NB4 (cell line): ENCODE results near the gene WNT1.

Experiments
- DNase-seq: peaks from one replicate; pipeline ENCODE4 v3.0.0; 2010; ENCODE audit warnings: low read depth
- H3K4me3 ChIP-seq: one replicate; pipeline ENCODE4 v1.5.1; 2011; ENCODE audit warnings: mild to moderate bottlenecking, low read depth, low read length, moderate library complexity
- MYC ChIP-seq: IDR thresholded peaks from 2 replicates; pipeline ENCODE4 v1.6.1; 2011; ENCODE audit warnings: low read depth, low read length
- POLR2A ChIP-seq: IDR thresholded peaks from 2 replicates; pipeline ENCODE4 v1.6.1; 2011; ENCODE audit warnings: mild to moderate bottlenecking; ENCODE audit not compliant: insufficient read length; ENCODE audit errors: extremely low read depth
- TF ChIP-seq, protein P1 (sequence below): IDR thresholded peaks from one replicate; pipeline ENCODE4 v1.5.1; 2012; ENCODE audit warnings: low read depth, low read length
- TF ChIP-seq, protein P2 (sequence below): IDR thresholded peaks from 2 replicates; pipeline ENCODE4 v1.6.1; 2011; ENCODE audit warnings: low read depth, low read length

Gene WNT1

DNA sequence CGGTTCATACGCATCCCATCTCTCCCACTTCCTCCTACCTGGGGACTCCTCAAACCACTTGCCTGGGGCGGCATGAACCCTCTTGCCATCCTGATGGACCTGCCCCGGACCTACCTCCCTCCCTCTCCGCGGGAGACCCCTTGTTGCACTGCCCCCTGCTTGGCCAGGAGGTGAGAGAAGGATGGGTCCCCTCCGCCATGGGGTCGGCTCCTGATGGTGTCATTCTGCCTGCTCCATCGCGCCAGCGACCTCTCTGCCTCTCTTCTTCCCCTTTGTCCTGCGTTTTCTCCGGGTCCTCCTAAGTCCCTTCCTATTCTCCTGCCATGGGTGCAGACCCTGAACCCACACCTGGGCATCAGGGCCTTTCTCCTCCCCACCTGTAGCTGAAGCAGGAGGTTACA, 3.6 kb downstream of the WNT1 start:
- TF ChIP-seq, protein P1, sequence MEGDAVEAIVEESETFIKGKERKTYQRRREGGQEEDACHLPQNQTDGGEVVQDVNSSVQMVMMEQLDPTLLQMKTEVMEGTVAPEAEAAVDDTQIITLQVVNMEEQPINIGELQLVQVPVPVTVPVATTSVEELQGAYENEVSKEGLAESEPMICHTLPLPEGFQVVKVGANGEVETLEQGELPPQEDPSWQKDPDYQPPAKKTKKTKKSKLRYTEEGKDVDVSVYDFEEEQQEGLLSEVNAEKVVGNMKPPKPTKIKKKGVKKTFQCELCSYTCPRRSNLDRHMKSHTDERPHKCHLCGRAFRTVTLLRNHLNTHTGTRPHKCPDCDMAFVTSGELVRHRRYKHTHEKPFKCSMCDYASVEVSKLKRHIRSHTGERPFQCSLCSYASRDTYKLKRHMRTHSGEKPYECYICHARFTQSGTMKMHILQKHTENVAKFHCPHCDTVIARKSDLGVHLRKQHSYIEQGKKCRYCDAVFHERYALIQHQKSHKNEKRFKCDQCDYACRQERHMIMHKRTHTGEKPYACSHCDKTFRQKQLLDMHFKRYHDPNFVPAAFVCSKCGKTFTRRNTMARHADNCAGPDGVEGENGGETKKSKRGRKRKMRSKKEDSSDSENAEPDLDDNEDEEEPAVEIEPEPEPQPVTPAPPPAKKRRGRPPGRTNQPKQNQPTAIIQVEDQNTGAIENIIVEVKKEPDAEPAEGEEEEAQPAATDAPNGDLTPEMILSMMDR: no peak
- TF ChIP-seq MYC (no peak), POLR2A (no peak)
- TF ChIP-seq, protein P2, sequence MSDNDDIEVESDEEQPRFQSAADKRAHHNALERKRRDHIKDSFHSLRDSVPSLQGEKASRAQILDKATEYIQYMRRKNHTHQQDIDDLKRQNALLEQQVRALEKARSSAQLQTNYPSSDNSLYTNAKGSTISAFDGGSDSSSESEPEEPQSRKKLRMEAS: no peak
- H3K4me3 ChIP-seq: no peak overlapping the region
- no peak for DNase-seq

DNA sequence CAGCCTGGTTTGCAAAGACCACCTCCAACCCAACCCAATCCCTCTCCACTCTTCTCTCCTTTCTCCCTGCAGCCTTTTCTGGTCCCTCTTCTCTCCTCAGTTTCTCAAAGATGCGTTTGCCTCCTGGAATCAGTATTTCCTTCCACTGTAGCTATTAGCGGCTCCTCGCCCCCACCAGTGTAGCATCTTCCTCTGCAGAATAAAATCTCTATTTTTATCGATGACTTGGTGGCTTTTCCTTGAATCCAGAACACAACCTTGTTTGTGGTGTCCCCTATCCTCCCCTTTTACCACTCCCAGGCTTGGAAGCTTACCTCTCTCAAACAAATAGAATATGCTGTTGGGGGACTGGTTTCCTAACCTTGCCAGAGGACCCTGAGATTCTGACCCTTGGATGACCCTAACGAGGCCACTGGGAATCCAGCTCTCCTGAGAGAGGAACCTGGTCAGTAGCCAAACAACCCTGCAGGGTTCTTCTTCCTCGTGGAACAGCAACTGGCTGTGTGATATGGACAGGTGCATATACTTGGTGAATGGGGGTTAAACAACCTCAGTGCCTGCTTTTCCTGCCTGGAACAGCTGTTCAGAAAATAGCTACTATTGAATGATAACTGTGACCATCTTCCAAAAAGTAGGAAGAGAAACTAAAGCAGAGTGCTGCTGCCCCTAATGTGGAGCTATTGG, 4.4 kb downstream of the WNT1 start:
- DNase-seq: no peak
- TF ChIP-seq MYC: no peak
- TF ChIP-seq, protein P2: no peak
- no peak for TF ChIP-seq POLR2A
- TF ChIP-seq, protein P1: no peak
- no peak overlapping the region for H3K4me3 ChIP-seq

DNA sequence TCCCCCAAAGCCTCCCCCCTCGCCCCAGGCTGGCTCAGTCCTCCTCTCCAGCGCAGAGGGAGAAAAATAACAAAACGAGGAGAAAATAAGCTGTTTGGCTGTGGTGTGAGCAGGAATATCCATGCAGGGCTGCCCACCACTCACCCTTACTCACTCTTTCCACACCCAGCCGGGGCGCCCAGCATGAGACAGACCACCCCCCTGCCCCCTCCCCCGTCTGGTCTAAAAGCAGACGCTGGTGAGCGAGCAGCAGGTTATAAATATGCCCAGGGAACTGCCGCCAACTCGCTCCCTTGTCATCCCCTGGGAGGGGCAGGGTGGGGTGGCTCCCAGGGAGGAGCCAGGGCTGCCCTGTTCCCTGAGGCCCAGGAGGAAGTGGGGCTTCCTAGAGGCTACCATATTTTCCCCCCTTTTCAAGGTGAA, 7.4 kb downstream of the WNT1 start:
- DNase-seq: peak; percentile 52
- H3K4me3 ChIP-seq: no peak overlapping the region
- TF ChIP-seq POLR2A (no peak), MYC (no peak)
- TF ChIP-seq, protein P2: no peak
- TF ChIP-seq, protein P1: no peak

DNA sequence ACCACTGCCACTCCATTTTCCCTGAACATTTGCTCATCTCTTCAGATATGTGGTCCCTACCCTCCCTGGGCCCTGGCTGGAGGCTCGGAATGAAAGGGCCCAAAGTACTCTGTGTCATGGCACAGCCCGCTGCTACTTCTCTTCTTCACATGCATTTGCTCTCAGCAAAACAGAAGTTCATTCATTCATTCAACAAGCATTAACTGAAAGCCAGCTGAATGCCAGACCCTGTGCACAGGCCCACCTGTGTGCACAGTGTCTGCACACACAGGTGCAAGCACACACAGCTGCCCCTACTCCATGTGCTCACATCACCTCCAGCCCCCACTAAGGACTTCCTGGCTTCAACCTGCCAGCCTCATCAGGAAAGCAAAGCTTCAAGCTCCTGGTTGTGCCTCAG, 7.8 kb downstream of the WNT1 start:
- TF ChIP-seq POLR2A (no peak), MYC (no peak)
- TF ChIP-seq, protein P1: no peak
- TF ChIP-seq, protein P2: no peak
- DNase-seq: no peak
- H3K4me3 ChIP-seq: no peak overlapping the region

DNA sequence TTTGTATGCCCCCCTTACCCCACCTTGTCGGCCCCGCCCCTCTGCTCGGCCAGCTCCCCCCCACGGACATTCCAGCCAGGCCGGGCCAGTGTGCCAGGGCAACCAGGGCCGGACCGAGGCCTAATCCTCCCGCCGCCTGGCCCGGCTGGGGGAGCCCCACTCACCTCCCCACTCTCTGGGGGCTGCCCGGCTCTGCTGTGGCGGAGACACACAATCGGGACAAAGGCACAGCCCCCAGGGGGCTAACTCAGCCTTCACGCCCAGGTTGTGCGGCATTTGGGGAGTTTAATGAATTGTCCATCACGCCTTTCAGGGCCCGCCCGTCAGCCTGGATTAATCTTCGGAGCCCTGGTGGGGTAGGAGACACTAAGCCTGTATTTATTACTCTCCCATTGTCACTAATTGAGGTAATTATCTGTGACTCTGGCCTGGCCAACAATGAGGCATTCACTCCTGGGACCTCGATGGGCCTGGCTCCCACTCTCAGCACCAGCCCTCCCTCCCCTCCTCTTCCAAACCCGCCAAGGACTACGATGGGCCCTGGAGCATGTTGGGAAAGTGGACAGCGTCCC, 8.7 kb downstream of the WNT1 start:
- no peak overlapping the region for H3K4me3 ChIP-seq
- TF ChIP-seq, protein P1: no peak
- TF ChIP-seq MYC (no peak), POLR2A (no peak)
- TF ChIP-seq, protein P2: no peak
- no peak for DNase-seq
